ENCODE data around the gene SNCAIP. TPM values are rescaled to one million over a fixed set of nuclear protein-coding genes. Genes with fewer than 3 reads are reported as not detected.

SNCAIP gene
- total RNA-seq, 2 donors from 2014 or later, result 5.1 to 8.2 TPM

GRCh38 chr5:122436615-122437014, 124.6 kb downstream of the SNCAIP start:
- TF ChIP-seq POLR2A (IDR thresholded peaks at IDR 0.05) (no peak), POLR2AphosphoS5 (IDR thresholded peaks at IDR 0.05) (no peak), CTCF (IDR thresholded peaks at IDR 0.05) (no peak)
- no peak overlapping the region for H3K27ac ChIP-seq
- peaks cover 2% of the 10 kb centered on the region for H3K4me1 ChIP-seq (replicated peaks)
- DNase-seq (ENCODE audit: low spot score), result no peak
- H3K36me3 ChIP-seq, result no peaks in the 10 kb centered on the region
- H3K27me3 ChIP-seq (replicated peaks; ENCODE audit: insufficient read depth), result no peaks in the 10 kb centered on the region
- no peaks in the 10 kb centered on the region for H3K9me3 ChIP-seq
- intact Hi-C loops (cut with DNase I), result no loop called here
- no peak overlapping the region for H3K4me3 ChIP-seq

DNA sequence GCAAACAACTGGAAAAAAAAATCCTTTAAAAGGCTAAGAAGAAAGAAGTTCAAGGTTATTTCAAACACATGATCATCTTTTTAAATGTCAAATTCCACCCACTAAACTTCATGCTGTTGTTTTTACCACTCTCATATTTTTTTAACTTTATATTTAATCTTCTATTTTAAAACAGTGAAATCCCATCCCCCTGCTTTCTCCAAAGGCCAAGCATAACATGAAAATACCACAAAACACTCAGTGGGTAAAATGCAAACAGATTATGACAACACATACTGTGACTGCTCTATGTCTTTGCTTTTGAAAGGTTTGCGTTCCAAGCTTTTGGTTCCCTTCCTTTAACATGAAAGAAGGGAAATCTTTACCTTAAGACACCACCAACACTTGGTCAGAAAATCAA, 127.6 kb downstream of the SNCAIP start:
- no peaks in the 10 kb centered on the region for H3K9me3 ChIP-seq
- H3K27me3 ChIP-seq (replicated peaks; ENCODE audit: insufficient read depth), result no peaks in the 10 kb centered on the region
- no peak for TF ChIP-seq POLR2AphosphoS5 (IDR thresholded peaks at IDR 0.05)
- no peak for TF ChIP-seq POLR2A (IDR thresholded peaks at IDR 0.05)
- TF ChIP-seq CTCF (IDR thresholded peaks at IDR 0.05), result no peak
- DNase-seq (ENCODE audit: low spot score), result no peak
- WGBS, result 100% methylated on average over 1 of the region's 1 CpG
- H3K36me3 ChIP-seq, result no peaks in the 10 kb centered on the region
- H3K4me1 ChIP-seq (replicated peaks), result peaks cover 2% of the 10 kb centered on the region
- H3K4me3 ChIP-seq, result no peak overlapping the region
- H3K27ac ChIP-seq, result no peak overlapping the region
- intact Hi-C loops (cut with DNase I), result no loop called here

DNA sequence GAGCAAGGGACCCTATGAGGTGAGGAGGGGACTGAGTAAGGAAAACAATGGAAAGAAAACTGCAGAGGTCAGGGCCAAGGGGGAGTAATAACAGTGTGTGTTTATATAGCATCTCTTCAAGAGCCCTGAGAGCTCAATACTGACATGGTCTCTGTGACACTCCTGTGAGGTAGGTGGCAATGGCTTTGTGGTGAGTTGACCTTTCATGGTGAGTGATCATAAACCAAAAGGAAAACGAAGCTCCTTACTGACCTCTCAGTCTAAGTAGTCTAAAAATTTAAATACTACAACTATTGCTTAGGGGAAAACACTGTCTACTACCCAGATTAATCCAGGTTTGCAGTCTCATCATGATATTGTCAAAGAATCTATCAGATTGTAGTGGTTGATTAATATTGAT, 130.9 kb downstream of the SNCAIP start:
- no peaks in the 10 kb centered on the region for H3K4me1 ChIP-seq (replicated peaks)
- no peaks in the 10 kb centered on the region for H3K36me3 ChIP-seq
- intact Hi-C loops (cut with DNase I), result no loop called here
- no peak overlapping the region for H3K4me3 ChIP-seq
- no peak for TF ChIP-seq POLR2A (IDR thresholded peaks at IDR 0.05)
- no peak for TF ChIP-seq POLR2AphosphoS5 (IDR thresholded peaks at IDR 0.05)
- no peak for TF ChIP-seq CTCF (IDR thresholded peaks at IDR 0.05)
- H3K9me3 ChIP-seq, result no peaks in the 10 kb centered on the region
- H3K27me3 ChIP-seq (replicated peaks; ENCODE audit: insufficient read depth), result no peaks in the 10 kb centered on the region
- no peak overlapping the region for H3K27ac ChIP-seq
- WGBS, result 73% methylated on average over 1 of the region's 1 CpG
- DNase-seq (ENCODE audit: low spot score), result no peak

DNA sequence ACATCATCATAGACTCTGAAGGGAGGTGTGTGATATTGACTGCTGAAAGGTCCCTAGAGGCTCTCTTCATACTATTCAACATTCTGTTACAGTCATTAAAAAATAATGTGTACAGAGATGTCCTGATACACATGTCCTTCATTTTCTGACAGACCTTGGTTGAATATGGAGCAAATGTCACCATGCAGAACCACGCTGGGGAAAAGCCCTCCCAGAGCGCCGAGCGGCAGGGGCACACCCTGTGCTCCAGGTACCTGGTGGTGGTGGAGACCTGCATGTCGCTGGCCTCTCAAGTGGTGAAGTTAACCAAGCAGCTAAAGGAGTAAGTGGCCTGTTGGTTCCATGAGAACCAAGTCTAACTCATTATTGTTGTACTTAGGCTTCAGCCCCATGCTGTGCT, 132.4 kb downstream of the SNCAIP start:
- Histone ChIP-seq H3K9me3 (no peaks in the 10 kb centered on the region), H3K4me3 (no peak overlapping the region), H3K27me3 (replicated peaks; ENCODE audit: insufficient read depth) (no peaks in the 10 kb centered on the region), H3K27ac (no peak overlapping the region), H3K4me1 (replicated peaks) (no peaks in the 10 kb centered on the region), H3K36me3 (no peaks in the 10 kb centered on the region)
- DNase-seq (ENCODE audit: low spot score), result no peak
- WGBS, result 96% methylated on average over 5 of the region's 5 CpGs
- intact Hi-C loops (cut with DNase I), result no loop called here
- no peak for TF ChIP-seq POLR2AphosphoS5 (IDR thresholded peaks at IDR 0.05)
- TF ChIP-seq CTCF (IDR thresholded peaks at IDR 0.05), result no peak
- TF ChIP-seq POLR2A (IDR thresholded peaks at IDR 0.05), result no peak

GRCh38 chr5:122445070-122445469, 133.0 kb downstream of the SNCAIP start:
- Histone ChIP-seq H3K27ac (no peak overlapping the region), H3K4me1 (replicated peaks) (no peaks in the 10 kb centered on the region), H3K9me3 (no peaks in the 10 kb centered on the region), H3K4me3 (no peak overlapping the region), H3K36me3 (no peaks in the 10 kb centered on the region), H3K27me3 (replicated peaks; ENCODE audit: insufficient read depth) (no peaks in the 10 kb centered on the region)
- intact Hi-C loops (cut with DNase I), result no loop called here
- DNase-seq (ENCODE audit: low spot score), result no peak
- TF ChIP-seq CTCF (IDR thresholded peaks at IDR 0.05) (no peak), POLR2A (IDR thresholded peaks at IDR 0.05) (no peak), POLR2AphosphoS5 (IDR thresholded peaks at IDR 0.05) (no peak)
- 87% methylated on average over 1 of the region's 1 CpG for WGBS

Measured in prostate gland (tissue), 2 donors.